ENCODE data around the gene CYTIP. TPM values are rescaled to one million over a fixed set of nuclear protein-coding genes. Genes with fewer than 3 reads are reported as not detected.

CYTIP gene
- total and polyA plus RNA-seq, 2 of the 4 experiments (the other 2 are of a cell fraction) = not detected

DNA sequence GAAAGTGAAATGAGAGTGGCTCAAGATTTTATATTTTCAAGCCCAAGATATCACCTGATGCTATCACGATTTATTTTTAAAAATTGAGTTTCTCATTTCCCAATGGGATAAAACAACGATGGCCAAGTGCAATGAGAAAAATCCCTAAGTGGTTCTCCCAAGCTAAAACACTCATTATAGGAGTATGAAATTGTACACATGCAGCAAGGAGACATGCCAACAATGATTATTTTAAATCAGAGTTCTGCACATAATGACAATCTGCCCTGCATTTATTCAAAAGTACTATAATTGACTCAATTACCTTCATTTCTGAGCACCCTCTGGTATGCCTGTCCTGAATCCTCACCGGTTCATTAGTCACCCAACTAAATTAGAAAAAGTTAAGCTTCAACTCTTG lies 12.7 kb downstream of the CYTIP start:
- no peak for ATAC-seq (ENCODE audit: low read depth)
- dilution Hi-C loops (cut with HindIII; ENCODE audit: low sequenced_read_pairs, unreplicated experiment) = no loop called here

More for the DNA sequence above, 12.7 kb downstream of the CYTIP start:
- H4K20me1 ChIP-seq (ENCODE audit: insufficient read depth, low read length) = no peaks in the 10 kb centered on the region
- no peak overlapping the region for H3K4me3 ChIP-seq (ENCODE audit: insufficient read depth, low read depth, low read length)
- H2AFZ ChIP-seq (replicated peaks; ENCODE audit: low read length, poor library complexity) = no peak overlapping the region
- intact Hi-C loops (cut with micrococcal nuclease) (no loop called here), in situ Hi-C loops (cut with MboI; ENCODE audit: low sequenced_read_pairs) (no loop called here)
- H3K9ac ChIP-seq (ENCODE audit: low read depth, low read length) = no peak overlapping the region
- BruUV-seq (replicated peaks) = no TSS peak
- no peak overlapping the region for H3K56ac ChIP-seq (ENCODE audit: extremely low read depth, insufficient read depth, low read length)
- no peak overlapping the region for H3K14ac ChIP-seq (replicated peaks; ENCODE audit: low read depth, low read length)
- no peak overlapping the region for H2AK9ac ChIP-seq (replicated peaks; ENCODE audit: low read depth, low read length, poor library complexity)
- H2BK20ac ChIP-seq (ENCODE audit: low read depth, low read length) = no peak overlapping the region
- WGBS, 2 experiments (ENCODE audit: extremely low coverage in 2 of 2, insufficient read length in 1 of 2) = no CpG with 5 or more reads among the region's 3 CpGs
- H3K4ac ChIP-seq (ENCODE audit: low read depth, low read length) = no peak overlapping the region
- H3K9me3 ChIP-seq (ENCODE audit: control insufficient read depth, insufficient read depth, low read length) = no peaks in the 10 kb centered on the region
- no peaks in the 10 kb centered on the region for H3K79me1 ChIP-seq (ENCODE audit: low read depth in 1 of 2, low read length in 2 of 2)
- no peaks in the 10 kb centered on the region for H3K4me1 ChIP-seq (ENCODE audit: control insufficient read depth, insufficient read depth, low read length)
- ChIA-PET CTCF (no interaction called here), POLR2A (ENCODE audit: unreplicated experiment) (no interaction called here)
- no peak overlapping the region for H2BK120ac ChIP-seq (ENCODE audit: low read depth, low read length)
- no peak overlapping the region for H4K91ac ChIP-seq (ENCODE audit: insufficient read depth, low read depth, low read length)
- DNase-seq = no peak
- no peak overlapping the region for H2AK5ac ChIP-seq (ENCODE audit: low read depth, low read length)
- no peak overlapping the region for H3K18ac ChIP-seq (ENCODE audit: low read depth, low read length)
- no peak overlapping the region for H4K5ac ChIP-seq (ENCODE audit: low read depth, low read length)
- no peak overlapping the region for H4K8ac ChIP-seq (ENCODE audit: low read depth in 2 of 2, low read length in 2 of 2)
- TF ChIP-seq CHD1 (IDR thresholded peaks at IDR 0.05; ENCODE audit: low read depth, low read length) (no peak), POLR2A (IDR thresholded peaks at IDR 0.05; ENCODE audit: low read depth, low read length) (no peak), SMC3 (IDR thresholded peaks at IDR 0.05; ENCODE audit: low read depth, low read length) (no peak), CEBPB (IDR thresholded peaks at IDR 0.05; ENCODE audit: low read depth, low read length) (no peak), MAZ (IDR thresholded peaks at IDR 0.05; ENCODE audit: borderline replicate concordance, low read depth, low read length) (no peak), RCOR1 (IDR thresholded peaks at IDR 0.05; ENCODE audit: insufficient replicate concordance, low read length) (no peak), MXI1 (IDR thresholded peaks at IDR 0.05; ENCODE audit: borderline replicate concordance, low read depth, low read length) (no peak), NFE2L2 (IDR thresholded peaks at IDR 0.05; ENCODE audit: low read depth, low read length) (no peak), RFX5 (IDR thresholded peaks at IDR 0.05; ENCODE audit: low read depth, low read length) (no peak), RAD21 (IDR thresholded peaks at IDR 0.05; ENCODE audit: low read length) (no peak), BHLHE40 (IDR thresholded peaks at IDR 0.05; ENCODE audit: low read depth, low read length) (no peak)
- TF ChIP-seq, protein P1, sequence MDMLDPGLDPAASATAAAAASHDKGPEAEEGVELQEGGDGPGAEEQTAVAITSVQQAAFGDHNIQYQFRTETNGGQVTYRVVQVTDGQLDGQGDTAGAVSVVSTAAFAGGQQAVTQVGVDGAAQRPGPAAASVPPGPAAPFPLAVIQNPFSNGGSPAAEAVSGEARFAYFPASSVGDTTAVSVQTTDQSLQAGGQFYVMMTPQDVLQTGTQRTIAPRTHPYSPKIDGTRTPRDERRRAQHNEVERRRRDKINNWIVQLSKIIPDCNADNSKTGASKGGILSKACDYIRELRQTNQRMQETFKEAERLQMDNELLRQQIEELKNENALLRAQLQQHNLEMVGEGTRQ (IDR thresholded peaks at IDR 0.05; ENCODE audit: low read depth, low read length) = no peak
- H3K27me3 ChIP-seq (ENCODE audit: control insufficient read depth, insufficient read depth, low read length) = no peaks in the 10 kb centered on the region
- H3K9me1 ChIP-seq (ENCODE audit: insufficient read depth, low read length) = no peaks in the 10 kb centered on the region
- no peak overlapping the region for H3K27ac ChIP-seq (ENCODE audit: insufficient read depth, low read length)
- no peak overlapping the region for H3K4me2 ChIP-seq (ENCODE audit: low read depth, low read length)
- no peaks in the 10 kb centered on the region for H3K36me3 ChIP-seq (ENCODE audit: control insufficient read depth, insufficient read depth, low read length)
- H2BK15ac ChIP-seq (ENCODE audit: low read depth, low read length) = no peak overlapping the region
- no peak overlapping the region for H2BK5ac ChIP-seq (ENCODE audit: low read depth, low read length, poor library complexity, severe bottlenecking)
- H3K23ac ChIP-seq (ENCODE audit: low read depth, low read length) = no peak overlapping the region
